ENCODE results near the gene CALHM2. TPM values are rescaled to one million over a fixed set of nuclear protein-coding genes. Genes with fewer than 3 reads are reported as not detected.

Gene CALHM2
- total RNA-seq, 2 donors from 2014 or later, result 98.4 to 113 TPM

GRCh38 chr10:103444478-103444877, 7.7 kb downstream of the CALHM2 start:
- Histone ChIP-seq H3K4me3 (no peak overlapping the region), H3K27ac (peak overlapping the region; percentile 87 to 96), H3K27me3 (replicated peaks; ENCODE audit: insufficient read depth) (no peaks in the 10 kb centered on the region), H3K4me1 (ENCODE audit: control insufficient read depth in 1 of 2, low read depth in 2 of 2) (peaks cover 53 to 62% of the 10 kb centered on the region in 2 donors), H3K9me3 (no peaks in the 10 kb centered on the region), H3K36me3 (peaks cover 59% of the 10 kb centered on the region)
- no peak for DNase-seq (ENCODE audit: low spot score)
- TF ChIP-seq, protein P1, sequence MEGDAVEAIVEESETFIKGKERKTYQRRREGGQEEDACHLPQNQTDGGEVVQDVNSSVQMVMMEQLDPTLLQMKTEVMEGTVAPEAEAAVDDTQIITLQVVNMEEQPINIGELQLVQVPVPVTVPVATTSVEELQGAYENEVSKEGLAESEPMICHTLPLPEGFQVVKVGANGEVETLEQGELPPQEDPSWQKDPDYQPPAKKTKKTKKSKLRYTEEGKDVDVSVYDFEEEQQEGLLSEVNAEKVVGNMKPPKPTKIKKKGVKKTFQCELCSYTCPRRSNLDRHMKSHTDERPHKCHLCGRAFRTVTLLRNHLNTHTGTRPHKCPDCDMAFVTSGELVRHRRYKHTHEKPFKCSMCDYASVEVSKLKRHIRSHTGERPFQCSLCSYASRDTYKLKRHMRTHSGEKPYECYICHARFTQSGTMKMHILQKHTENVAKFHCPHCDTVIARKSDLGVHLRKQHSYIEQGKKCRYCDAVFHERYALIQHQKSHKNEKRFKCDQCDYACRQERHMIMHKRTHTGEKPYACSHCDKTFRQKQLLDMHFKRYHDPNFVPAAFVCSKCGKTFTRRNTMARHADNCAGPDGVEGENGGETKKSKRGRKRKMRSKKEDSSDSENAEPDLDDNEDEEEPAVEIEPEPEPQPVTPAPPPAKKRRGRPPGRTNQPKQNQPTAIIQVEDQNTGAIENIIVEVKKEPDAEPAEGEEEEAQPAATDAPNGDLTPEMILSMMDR (IDR thresholded peaks at IDR 0.05), result no peak
- no peak for ATAC-seq (ENCODE audit: insufficient number of reproducible peaks, low FRiP score, low read depth)

GRCh38 chr10:103443475-103444185, 8.5 kb downstream of the CALHM2 start:
- Histone ChIP-seq H3K4me1 (ENCODE audit: control insufficient read depth in 1 of 2, low read depth in 2 of 2) (peaks cover 45 to 54% of the 10 kb centered on the region in 2 donors), H3K9me3 (no peaks in the 10 kb centered on the region), H3K27me3 (replicated peaks; ENCODE audit: insufficient read depth) (no peaks in the 10 kb centered on the region), H3K27ac (no peak overlapping the region), H3K4me3 (no peak overlapping the region), H3K36me3 (peaks cover 55% of the 10 kb centered on the region)
- TF ChIP-seq, protein P1 (IDR thresholded peaks at IDR 0.05), result no peak
- DNase-seq (ENCODE audit: low spot score) (no peak), ATAC-seq (ENCODE audit: insufficient number of reproducible peaks, low FRiP score, low read depth) (no peak)

- peak overlapping the region in 1 of 2 donors; percentile 48 for H3K27ac ChIP-seq
- H3K27me3 ChIP-seq (replicated peaks; ENCODE audit: insufficient read depth), result no peaks in the 10 kb centered on the region
- TF ChIP-seq, protein P1 (IDR thresholded peaks at IDR 0.05), result no peak
- H3K9me3 ChIP-seq, result no peaks in the 10 kb centered on the region
- ATAC-seq (ENCODE audit: insufficient number of reproducible peaks, low FRiP score, low read depth) (no peak), DNase-seq (ENCODE audit: low spot score) (no peak)
- H3K4me3 ChIP-seq, result no peak overlapping the region
- peaks cover 30 to 38% of the 10 kb centered on the region in 2 donors for H3K4me1 ChIP-seq (ENCODE audit: control insufficient read depth in 1 of 2, low read depth in 2 of 2)
- peaks cover 52% of the 10 kb centered on the region for H3K36me3 ChIP-seq
Measured at GRCh38 chr10:103442031-103442461, 10.1 kb downstream of the CALHM2 start.

GRCh38 chr10:103441611-103442010, 10.6 kb downstream of the CALHM2 start:
- Histone ChIP-seq H3K9me3 (no peaks in the 10 kb centered on the region), H3K4me1 (ENCODE audit: control insufficient read depth in 1 of 2, low read depth in 2 of 2) (peaks cover 27 to 34% of the 10 kb centered on the region in 2 donors), H3K4me3 (no peak overlapping the region), H3K27me3 (replicated peaks; ENCODE audit: insufficient read depth) (no peaks in the 10 kb centered on the region), H3K27ac (peak overlapping the region in 1 of 2 donors; percentile 48), H3K36me3 (peaks cover 50% of the 10 kb centered on the region)
- DNase-seq (ENCODE audit: low spot score) (no peak), ATAC-seq (ENCODE audit: insufficient number of reproducible peaks, low FRiP score, low read depth) (no peak)
- TF ChIP-seq, protein P1 (IDR thresholded peaks at IDR 0.05), result no peak

DNA sequence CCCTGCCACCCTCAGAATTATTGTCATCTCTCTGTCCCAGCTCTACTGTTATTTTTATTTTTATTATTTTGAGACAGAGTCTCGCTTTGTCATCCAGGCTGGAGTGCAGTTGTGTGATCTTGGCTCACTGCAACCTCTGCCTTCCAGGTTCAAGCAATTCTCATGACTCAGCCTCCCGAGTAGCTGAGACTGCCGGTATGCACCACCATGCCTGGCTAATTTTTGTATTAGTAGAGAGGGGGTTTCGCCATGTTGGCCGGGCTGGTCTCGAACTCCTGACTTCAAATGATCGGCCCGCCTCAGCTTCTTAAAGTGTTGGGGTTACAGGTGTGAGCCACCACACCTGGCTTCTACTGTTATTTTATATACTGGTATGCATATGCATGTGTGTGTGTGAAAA, 11.0 kb downstream of the CALHM2 start:
- TF ChIP-seq, protein P1 (IDR thresholded peaks at IDR 0.05), result no peak
- ATAC-seq (ENCODE audit: insufficient number of reproducible peaks, low FRiP score, low read depth) (no peak), DNase-seq (ENCODE audit: low spot score) (no peak)
- H3K4me1 ChIP-seq (ENCODE audit: control insufficient read depth in 1 of 2, low read depth in 2 of 2), result peaks cover 25 to 30% of the 10 kb centered on the region in 2 donors
- H3K27ac ChIP-seq, result no peak overlapping the region
- H3K9me3 ChIP-seq, result no peaks in the 10 kb centered on the region
- no peak overlapping the region for H3K4me3 ChIP-seq
- H3K36me3 ChIP-seq, result peaks cover 50% of the 10 kb centered on the region
- H3K27me3 ChIP-seq (replicated peaks; ENCODE audit: insufficient read depth), result no peaks in the 10 kb centered on the region
